HFF-Myc (cell line): ENCODE results near the gene TRMT11.

Source experiments
- DNase-seq: peaks from one replicate; pipeline ENCODE4 v3.0.0-alpha.2; 2011; ENCODE audit warnings: low read depth; ENCODE audit errors: extremely low read depth
- H3K4me3 ChIP-seq: replicated peaks from 2 replicates; pipeline ENCODE4 v1.5.1; 2011; ENCODE audit warnings: low read depth, mild to moderate bottlenecking, control low read depth, low read length
- CTCF ChIP-seq: IDR thresholded peaks from 2 replicates; pipeline ENCODE4 v1.5.1; 2012; ENCODE audit warnings: mild to moderate bottlenecking, low read depth, low read length, control low read depth; ENCODE audit errors: missing control alignments

The TRMT11 gene

GRCh38 chr6:126075335-126076071 lies 89.2 kb downstream of the TRMT11 start:
- no peak for DNase-seq
- TF ChIP-seq CTCF: no peak
- no peak overlapping the region for H3K4me3 ChIP-seq

GRCh38 chr6:126076992-126077664 lies 90.8 kb downstream of the TRMT11 start:
- DNase-seq: no peak
- TF ChIP-seq CTCF: no peak
- H3K4me3 ChIP-seq: no peak overlapping the region

- no peak for TF ChIP-seq CTCF
- DNase-seq: peak; percentile 54
- no peak overlapping the region for H3K4me3 ChIP-seq
Measured at GRCh38 chr6:126077810-126078776, 91.8 kb downstream of the TRMT11 start.

- no peak for TF ChIP-seq CTCF
Measured at GRCh38 chr6:126083875-126084274, 97.5 kb downstream of the TRMT11 start.

GRCh38 chr6:126086560-126086959 lies 100.2 kb downstream of the TRMT11 start:
- no peak for TF ChIP-seq CTCF
- no peak overlapping the region for H3K4me3 ChIP-seq
- DNase-seq: no peak

More at GRCh38 chr6:126083875-126084274, 97.5 kb downstream of the TRMT11 start:
- DNase-seq: no peak
- no peak overlapping the region for H3K4me3 ChIP-seq
